ENCODE measurements around the gene EPHA3.

Gene EPHA3

DNA sequence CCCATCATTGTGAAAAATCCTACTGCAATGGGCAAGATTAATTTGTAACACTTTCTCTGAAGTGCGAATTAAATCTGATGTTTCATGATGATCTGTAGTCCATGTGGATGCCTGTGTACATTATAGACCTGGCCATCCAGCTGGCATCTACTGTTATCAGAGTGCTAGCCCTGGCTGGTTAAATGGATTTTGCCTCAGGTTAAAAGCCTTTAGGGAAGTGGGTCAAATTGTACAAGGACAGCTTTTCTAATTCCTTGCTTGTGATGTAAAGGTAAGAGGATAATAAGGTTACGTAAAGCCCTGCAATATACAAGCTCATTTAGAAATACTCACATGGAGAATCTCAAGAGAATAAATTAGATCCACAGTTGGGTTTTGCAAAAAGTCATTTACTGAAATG is 138.2 kb downstream of the EPHA3 start:
- no peaks in the 10 kb centered on the region for H3K9me3 ChIP-seq (ENCODE audit: insufficient read depth, low read depth, low read length)
- H3F3A ChIP-seq (ENCODE audit: low read depth) = no peaks in the 10 kb centered on the region
- H3K9me2 ChIP-seq (replicated peaks; ENCODE audit: low read depth, low read length) = no peaks in the 10 kb centered on the region
- TF ChIP-seq, protein P1, sequence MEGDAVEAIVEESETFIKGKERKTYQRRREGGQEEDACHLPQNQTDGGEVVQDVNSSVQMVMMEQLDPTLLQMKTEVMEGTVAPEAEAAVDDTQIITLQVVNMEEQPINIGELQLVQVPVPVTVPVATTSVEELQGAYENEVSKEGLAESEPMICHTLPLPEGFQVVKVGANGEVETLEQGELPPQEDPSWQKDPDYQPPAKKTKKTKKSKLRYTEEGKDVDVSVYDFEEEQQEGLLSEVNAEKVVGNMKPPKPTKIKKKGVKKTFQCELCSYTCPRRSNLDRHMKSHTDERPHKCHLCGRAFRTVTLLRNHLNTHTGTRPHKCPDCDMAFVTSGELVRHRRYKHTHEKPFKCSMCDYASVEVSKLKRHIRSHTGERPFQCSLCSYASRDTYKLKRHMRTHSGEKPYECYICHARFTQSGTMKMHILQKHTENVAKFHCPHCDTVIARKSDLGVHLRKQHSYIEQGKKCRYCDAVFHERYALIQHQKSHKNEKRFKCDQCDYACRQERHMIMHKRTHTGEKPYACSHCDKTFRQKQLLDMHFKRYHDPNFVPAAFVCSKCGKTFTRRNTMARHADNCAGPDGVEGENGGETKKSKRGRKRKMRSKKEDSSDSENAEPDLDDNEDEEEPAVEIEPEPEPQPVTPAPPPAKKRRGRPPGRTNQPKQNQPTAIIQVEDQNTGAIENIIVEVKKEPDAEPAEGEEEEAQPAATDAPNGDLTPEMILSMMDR (conservative IDR thresholded peaks at IDR 0.05; ENCODE audit: low read length) = no peak
- no peak for TF ChIP-seq EZH2phosphoT487 (IDR thresholded peaks at IDR 0.05; ENCODE audit: borderline replicate concordance)
- no peaks in the 10 kb centered on the region for H4K20me1 ChIP-seq (ENCODE audit: insufficient read depth, low read length, poor library complexity, severe bottlenecking)
- no peak overlapping the region for H3K9ac ChIP-seq (ENCODE audit: low read depth, low read length, poor library complexity, severe bottlenecking)
- H3K4me1 ChIP-seq (ENCODE audit: insufficient read depth, low read length, poor library complexity, severe bottlenecking) = peaks cover 2% of the 10 kb centered on the region
- no peak overlapping the region for H2AFZ ChIP-seq (ENCODE audit: low read length)
- H3K4me3 ChIP-seq (ENCODE audit: low read length, poor library complexity, severe bottlenecking) = no peak overlapping the region
- H3K4me2 ChIP-seq (ENCODE audit: low read depth, low read length, poor library complexity, severe bottlenecking) = no peak overlapping the region
- H3K79me2 ChIP-seq (ENCODE audit: insufficient read depth, low read length) = no peaks in the 10 kb centered on the region
- H3K27me3 ChIP-seq (ENCODE audit: insufficient read depth, low read length, poor library complexity, severe bottlenecking) = no peaks in the 10 kb centered on the region
- no peaks in the 10 kb centered on the region for H3K36me3 ChIP-seq (ENCODE audit: insufficient read depth, low read length)

DNA sequence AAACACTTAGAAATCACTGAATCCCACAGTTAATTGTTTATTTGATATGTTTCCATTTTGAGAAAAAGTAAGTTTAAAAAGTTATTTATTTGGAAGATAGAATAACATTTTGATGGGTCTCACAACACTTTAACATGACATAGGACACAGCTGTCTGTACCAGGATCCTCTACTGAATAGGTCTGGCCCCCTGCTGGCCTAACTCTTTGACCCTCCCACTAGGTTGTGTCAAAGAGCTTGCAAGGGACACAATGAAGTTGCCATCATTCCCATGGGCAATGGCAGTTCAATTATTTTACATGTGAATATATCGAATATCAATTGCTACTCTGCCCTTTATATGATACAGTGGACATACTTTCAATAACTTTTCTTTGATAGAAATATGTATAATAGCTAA is 138.9 kb downstream of the EPHA3 start:
- H3K4me1 ChIP-seq (ENCODE audit: insufficient read depth, low read length, poor library complexity, severe bottlenecking) = peaks cover 2% of the 10 kb centered on the region
- no peaks in the 10 kb centered on the region for H4K20me1 ChIP-seq (ENCODE audit: insufficient read depth, low read length, poor library complexity, severe bottlenecking)
- no peaks in the 10 kb centered on the region for H3K9me2 ChIP-seq (replicated peaks; ENCODE audit: low read depth, low read length)
- H3K4me2 ChIP-seq (ENCODE audit: low read depth, low read length, poor library complexity, severe bottlenecking) = no peak overlapping the region
- no peaks in the 10 kb centered on the region for H3F3A ChIP-seq (ENCODE audit: low read depth)
- no peak overlapping the region for H2AFZ ChIP-seq (ENCODE audit: low read length)
- H3K4me3 ChIP-seq (ENCODE audit: low read length, poor library complexity, severe bottlenecking) = no peak overlapping the region
- no peak overlapping the region for H3K9ac ChIP-seq (ENCODE audit: low read depth, low read length, poor library complexity, severe bottlenecking)
- H3K9me3 ChIP-seq (ENCODE audit: insufficient read depth, low read depth, low read length) = no peaks in the 10 kb centered on the region
- H3K36me3 ChIP-seq (ENCODE audit: insufficient read depth, low read length) = no peaks in the 10 kb centered on the region
- no peak for TF ChIP-seq EZH2phosphoT487 (IDR thresholded peaks at IDR 0.05; ENCODE audit: borderline replicate concordance)
- TF ChIP-seq, protein P1 (conservative IDR thresholded peaks at IDR 0.05; ENCODE audit: low read length) = peak; percentile 40
- no peaks in the 10 kb centered on the region for H3K79me2 ChIP-seq (ENCODE audit: insufficient read depth, low read length)
- no peaks in the 10 kb centered on the region for H3K27me3 ChIP-seq (ENCODE audit: insufficient read depth, low read length, poor library complexity, severe bottlenecking)

DNA sequence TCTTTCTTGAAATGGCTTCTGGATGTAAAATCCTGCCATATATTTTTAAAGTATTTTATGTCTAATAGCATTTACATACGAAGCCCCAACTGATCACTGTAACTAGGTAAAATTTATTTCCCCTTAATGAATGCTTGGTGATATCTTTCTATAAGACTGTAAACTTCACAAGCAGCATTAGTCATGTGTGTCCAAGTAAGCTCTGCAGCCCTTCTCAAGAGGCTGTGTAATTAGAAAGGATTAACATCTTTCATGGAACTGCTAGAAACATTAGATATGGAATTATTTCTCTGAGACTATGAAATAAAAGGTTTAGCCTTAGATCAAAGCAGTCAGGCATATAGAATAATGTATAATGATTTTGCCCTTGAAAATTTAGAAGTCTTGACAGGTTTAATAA is 143.3 kb downstream of the EPHA3 start:
- no peaks in the 10 kb centered on the region for H3K9me3 ChIP-seq (ENCODE audit: insufficient read depth, low read depth, low read length)
- H3F3A ChIP-seq (ENCODE audit: low read depth) = no peaks in the 10 kb centered on the region
- H3K36me3 ChIP-seq (ENCODE audit: insufficient read depth, low read length) = no peaks in the 10 kb centered on the region
- no peak for TF ChIP-seq EZH2phosphoT487 (IDR thresholded peaks at IDR 0.05; ENCODE audit: borderline replicate concordance)
- no peak overlapping the region for H3K9ac ChIP-seq (ENCODE audit: low read depth, low read length, poor library complexity, severe bottlenecking)
- H3K4me3 ChIP-seq (ENCODE audit: low read length, poor library complexity, severe bottlenecking) = no peak overlapping the region
- no peaks in the 10 kb centered on the region for H3K9me2 ChIP-seq (replicated peaks; ENCODE audit: low read depth, low read length)
- H2AFZ ChIP-seq (ENCODE audit: low read length) = 0 out of 2 replicates have a peak overlapping the region, but pooled peaks have one; percentile 40
- H3K4me1 ChIP-seq (ENCODE audit: insufficient read depth, low read length, poor library complexity, severe bottlenecking) = peaks cover 2% of the 10 kb centered on the region
- H3K4me2 ChIP-seq (ENCODE audit: low read depth, low read length, poor library complexity, severe bottlenecking) = no peak overlapping the region
- H3K79me2 ChIP-seq (ENCODE audit: insufficient read depth, low read length) = no peaks in the 10 kb centered on the region
- H4K20me1 ChIP-seq (ENCODE audit: insufficient read depth, low read length, poor library complexity, severe bottlenecking) = no peaks in the 10 kb centered on the region
- H3K27me3 ChIP-seq (ENCODE audit: insufficient read depth, low read length, poor library complexity, severe bottlenecking) = no peaks in the 10 kb centered on the region

DNA sequence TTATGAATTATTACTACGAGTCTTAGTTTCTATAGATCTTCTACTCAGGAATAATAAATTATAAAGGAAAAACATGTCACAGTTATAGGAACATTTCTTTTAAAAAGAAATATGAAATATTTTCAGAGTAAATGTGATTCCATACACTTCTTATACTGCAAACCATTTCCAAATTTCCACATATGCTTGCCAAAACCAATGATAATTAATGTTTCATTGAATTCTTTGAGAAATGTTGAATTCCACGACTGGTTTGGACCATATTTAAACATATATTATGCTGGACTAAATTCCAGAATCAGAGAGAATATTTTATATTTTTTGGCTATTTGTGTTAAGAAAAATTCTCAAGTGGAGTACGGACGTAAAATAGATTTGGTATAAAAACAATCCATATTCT is 144.6 kb downstream of the EPHA3 start:
- Histone ChIP-seq H3K9me2 (replicated peaks; ENCODE audit: low read depth, low read length) (no peaks in the 10 kb centered on the region), H2AFZ (ENCODE audit: low read length) (no peak overlapping the region), H3K4me2 (ENCODE audit: low read depth, low read length, poor library complexity, severe bottlenecking) (no peak overlapping the region), H3K27me3 (ENCODE audit: insufficient read depth, low read length, poor library complexity, severe bottlenecking) (no peaks in the 10 kb centered on the region), H3K9ac (ENCODE audit: low read depth, low read length, poor library complexity, severe bottlenecking) (no peak overlapping the region), H3K36me3 (ENCODE audit: insufficient read depth, low read length) (no peaks in the 10 kb centered on the region), H4K20me1 (ENCODE audit: insufficient read depth, low read length, poor library complexity, severe bottlenecking) (no peaks in the 10 kb centered on the region), H3F3A (ENCODE audit: low read depth) (no peaks in the 10 kb centered on the region), H3K4me3 (ENCODE audit: low read length, poor library complexity, severe bottlenecking) (no peak overlapping the region), H3K9me3 (ENCODE audit: insufficient read depth, low read depth, low read length) (no peaks in the 10 kb centered on the region), H3K79me2 (ENCODE audit: insufficient read depth, low read length) (no peaks in the 10 kb centered on the region), H3K4me1 (ENCODE audit: insufficient read depth, low read length, poor library complexity, severe bottlenecking) (peaks cover 2% of the 10 kb centered on the region)
- no peak for TF ChIP-seq EZH2phosphoT487 (IDR thresholded peaks at IDR 0.05; ENCODE audit: borderline replicate concordance)
- TF ChIP-seq, protein P1 (conservative IDR thresholded peaks at IDR 0.05; ENCODE audit: low read length) = no peak
